Activated naive CD4-positive, alpha-beta T cell treated with anti-CD3 and anti-CD28 coated beads, Interleukin-2, amount 10 ng/mL, durations not matched to agents 7 days and 5 days (primary cell): Measurements from ENCODE around the gene ADIPOR2.
"Not testable (repeated sequence)": the region's sequence is repeated elsewhere in the genome, so short reads cannot be mapped to it uniquely, and the experiment has no call there.

Experiments used
- CTCF ChIA-PET: fragments of 350-600 bp; sonication (Branson Sonifier 250); formaldehyde crosslinking; loops from one replicate; lab custom pipeline; 2021; ENCODE audit warnings: antibody characterized with exemption; lab: Charles Lee
- DNase-seq: peaks from one replicate; pipeline ENCODE4 v3.0.0-alpha.2; 2020
- H3K27ac Mint-ChIP-seq: one replicate; pipeline ENCODE4 v1.8.0; 2021; ENCODE audit warnings: mild to moderate bottlenecking, moderate library complexity, mixed read lengths
- H3K27me3 Mint-ChIP-seq: one replicate; pipeline ENCODE4 v1.8.0; 2021; ENCODE audit warnings: mild to moderate bottlenecking, mixed read lengths
- H3K36me3 Mint-ChIP-seq: one replicate; pipeline ENCODE4 v1.8.0; 2021; ENCODE audit warnings: mixed read lengths
- H3K4me1 Mint-ChIP-seq: one replicate; pipeline ENCODE4 v1.8.0; 2021; ENCODE audit warnings: mixed read lengths
- H3K4me3 Mint-ChIP-seq: one replicate; pipeline ENCODE4 v1.8.0; 2021; ENCODE audit warnings: mild to moderate bottlenecking, moderate library complexity, mixed read lengths
- H3K9me3 Mint-ChIP-seq: one replicate; pipeline ENCODE4 v1.8.0; 2021; ENCODE audit warnings: mixed read lengths

ADIPOR2 gene

GRCh38 chr12:1703771-1704722 is 13.2 kb downstream of the ADIPOR2 start:
- Mint-ChIP-seq H3K27ac (no peak overlapping the region), H3K4me3 (no peak overlapping the region), H3K4me1 (peaks cover 24% of the 10 kb centered on the region)

GRCh38 chr12:1705774-1706631 is 15.1 kb downstream of the ADIPOR2 start:
- CTCF ChIA-PET = interaction anchor here (0.8 kb wide), 1 partner anchor 72 kb away, joined by 5 read pairs; no protein-coding TSS in a partner anchor
- DNase-seq = no peak
- H3K4me1 Mint-ChIP-seq = peaks cover 27% of the 10 kb centered on the region

More at GRCh38 chr12:1703771-1704722, 13.2 kb downstream of the ADIPOR2 start:
- CTCF ChIA-PET = no interaction called here
- DNase-seq = no peak
- Mint-ChIP-seq H3K9me3 (no peaks in the 10 kb centered on the region), H3K36me3 (peaks cover 18% of the 10 kb centered on the region), H3K27me3 (no peaks in the 10 kb centered on the region)

GRCh38 chr12:1706632-1706980 is 15.7 kb downstream of the ADIPOR2 start:
- Mint-ChIP-seq H3K9me3 (no peaks in the 10 kb centered on the region), H3K36me3 (peaks cover 16% of the 10 kb centered on the region), H3K27ac (no peak overlapping the region), H3K4me3 (no peak overlapping the region), H3K4me1 (peaks cover 32% of the 10 kb centered on the region), H3K27me3 (no peaks in the 10 kb centered on the region)
- CTCF ChIA-PET = interaction anchor here (0.8 kb wide), 1 partner anchor 72 kb away, joined by 5 read pairs; no protein-coding TSS in a partner anchor
- DNase-seq = no peak

More at GRCh38 chr12:1705774-1706631, 15.1 kb downstream of the ADIPOR2 start:
- H3K27ac Mint-ChIP-seq = no peak overlapping the region
- H3K9me3 Mint-ChIP-seq = no peaks in the 10 kb centered on the region
- no peak overlapping the region for H3K4me3 Mint-ChIP-seq
- no peaks in the 10 kb centered on the region for H3K27me3 Mint-ChIP-seq
- H3K36me3 Mint-ChIP-seq = peaks cover 14% of the 10 kb centered on the region

GRCh38 chr12:1707051-1707450 is 16.2 kb downstream of the ADIPOR2 start:
- peaks cover 20% of the 10 kb centered on the region for H3K36me3 Mint-ChIP-seq
- no peak overlapping the region for H3K27ac Mint-ChIP-seq
- H3K9me3 Mint-ChIP-seq = no peaks in the 10 kb centered on the region
- H3K4me1 Mint-ChIP-seq = peaks cover 32% of the 10 kb centered on the region
- H3K4me3 Mint-ChIP-seq = no peak overlapping the region
- CTCF ChIA-PET = interaction anchor here (0.6 to 0.8 kb wide), 2 partner anchors 73 to 80 kb away, joined by 3 to 5 read pairs; no protein-coding TSS in a partner anchor
- no peaks in the 10 kb centered on the region for H3K27me3 Mint-ChIP-seq
- DNase-seq = no peak

GRCh38 chr12:1709968-1710367 is 19.1 kb downstream of the ADIPOR2 start:
- peaks cover 40% of the 10 kb centered on the region for H3K36me3 Mint-ChIP-seq
- H3K4me1 Mint-ChIP-seq = peaks cover 32% of the 10 kb centered on the region
- H3K27ac Mint-ChIP-seq, H3K27me3 Mint-ChIP-seq, H3K9me3 Mint-ChIP-seq, DNase-seq, H3K4me3 Mint-ChIP-seq: not testable (repeated sequence)
- CTCF ChIA-PET = interaction anchor here (0.9 kb wide), 1 partner anchor 12 kb away, joined by 4 read pairs; no protein-coding TSS in a partner anchor

GRCh38 chr12:1710870-1711269 is 20.0 kb downstream of the ADIPOR2 start:
- Mint-ChIP-seq H3K36me3 (peaks cover 45% of the 10 kb centered on the region), H3K9me3 (peaks cover 16% of the 10 kb centered on the region), H3K4me1 (peaks cover 32% of the 10 kb centered on the region)
- H3K4me3 Mint-ChIP-seq, CTCF ChIA-PET, DNase-seq, H3K27ac Mint-ChIP-seq, H3K27me3 Mint-ChIP-seq: not testable (repeated sequence)

GRCh38 chr12:1711536-1712211 is 20.8 kb downstream of the ADIPOR2 start:
- H3K9me3 Mint-ChIP-seq = peaks cover 17% of the 10 kb centered on the region
- H3K4me3 Mint-ChIP-seq, DNase-seq, H3K27me3 Mint-ChIP-seq, H3K27ac Mint-ChIP-seq, CTCF ChIA-PET: not testable (repeated sequence)
- H3K4me1 Mint-ChIP-seq = peaks cover 29% of the 10 kb centered on the region
- peaks cover 47% of the 10 kb centered on the region for H3K36me3 Mint-ChIP-seq

- DNase-seq, H3K27ac Mint-ChIP-seq, CTCF ChIA-PET, H3K4me3 Mint-ChIP-seq, H3K27me3 Mint-ChIP-seq: not testable (repeated sequence)
- Mint-ChIP-seq H3K36me3 (peaks cover 46% of the 10 kb centered on the region), H3K4me1 (peaks cover 24% of the 10 kb centered on the region), H3K9me3 (peaks cover 17% of the 10 kb centered on the region)
These were observed 21.4 kb downstream of the ADIPOR2 start for GRCh38 chr12:1712305-1712704.

- Mint-ChIP-seq H3K36me3 (peaks cover 45% of the 10 kb centered on the region), H3K9me3 (peaks cover 17% of the 10 kb centered on the region), H3K4me1 (peaks cover 22% of the 10 kb centered on the region)
- CTCF ChIA-PET, DNase-seq, H3K27ac Mint-ChIP-seq, H3K27me3 Mint-ChIP-seq, H3K4me3 Mint-ChIP-seq: not testable (repeated sequence)
These were observed 22.0 kb downstream of the ADIPOR2 start for GRCh38 chr12:1712852-1713251.

GRCh38 chr12:1713783-1714348 is 23.0 kb downstream of the ADIPOR2 start:
- H3K4me3 Mint-ChIP-seq, H3K27me3 Mint-ChIP-seq, CTCF ChIA-PET, H3K27ac Mint-ChIP-seq, DNase-seq: not testable (repeated sequence)
- H3K4me1 Mint-ChIP-seq = peaks cover 22% of the 10 kb centered on the region
- peaks cover 41% of the 10 kb centered on the region for H3K36me3 Mint-ChIP-seq
- peaks cover 17% of the 10 kb centered on the region for H3K9me3 Mint-ChIP-seq

GRCh38 chr12:1715459-1715858 is 24.6 kb downstream of the ADIPOR2 start:
- H3K4me3 Mint-ChIP-seq, H3K27ac Mint-ChIP-seq, CTCF ChIA-PET, DNase-seq, H3K27me3 Mint-ChIP-seq: not testable (repeated sequence)
- H3K9me3 Mint-ChIP-seq = peaks cover 17% of the 10 kb centered on the region
- H3K36me3 Mint-ChIP-seq = peaks cover 37% of the 10 kb centered on the region
- H3K4me1 Mint-ChIP-seq = peaks cover 20% of the 10 kb centered on the region

- H3K27me3 Mint-ChIP-seq = no peaks in the 10 kb centered on the region
- no peak overlapping the region for H3K4me3 Mint-ChIP-seq
- DNase-seq = no peak
- H3K4me1 Mint-ChIP-seq = peaks cover 15% of the 10 kb centered on the region
- peaks cover 17% of the 10 kb centered on the region for H3K9me3 Mint-ChIP-seq
- H3K36me3 Mint-ChIP-seq = peaks cover 37% of the 10 kb centered on the region
- CTCF ChIA-PET = no interaction called here
- H3K27ac Mint-ChIP-seq = no peak overlapping the region
These were observed 25.5 kb downstream of the ADIPOR2 start for GRCh38 chr12:1716215-1716862.

GRCh38 chr12:1716911-1717310 is 26.0 kb downstream of the ADIPOR2 start:
- Mint-ChIP-seq H3K27ac (no peak overlapping the region), H3K4me3 (no peak overlapping the region), H3K36me3 (peaks cover 36% of the 10 kb centered on the region), H3K4me1 (peaks cover 12% of the 10 kb centered on the region), H3K27me3 (no peaks in the 10 kb centered on the region), H3K9me3 (peaks cover 17% of the 10 kb centered on the region)
- CTCF ChIA-PET = no interaction called here
- no peak for DNase-seq
